HG03135 (cell line): ENCODE results near the gene GZMH.
"Not testable (repeated sequence)": the region's sequence is repeated elsewhere in the genome, so short reads cannot be mapped to it uniquely, and the experiment has no call there.

Experiments
- ATAC-seq: cut with Tn5 transposase; IDR thresholded peaks from one replicate; pipeline ENCODE4 v1.9.1; 2021; ENCODE audit warnings: mild to moderate bottlenecking, moderate library complexity; ENCODE audit not compliant: unreplicated experiment

GZMH gene

GRCh38 chr14:24595073-24595808 lies 14.2 kb downstream of the GZMH start:
- ATAC-seq, result no peak

- ATAC-seq, result not testable (repeated sequence)
These were observed 18.5 kb downstream of the GZMH start for GRCh38 chr14:24591004-24591403.

DNA sequence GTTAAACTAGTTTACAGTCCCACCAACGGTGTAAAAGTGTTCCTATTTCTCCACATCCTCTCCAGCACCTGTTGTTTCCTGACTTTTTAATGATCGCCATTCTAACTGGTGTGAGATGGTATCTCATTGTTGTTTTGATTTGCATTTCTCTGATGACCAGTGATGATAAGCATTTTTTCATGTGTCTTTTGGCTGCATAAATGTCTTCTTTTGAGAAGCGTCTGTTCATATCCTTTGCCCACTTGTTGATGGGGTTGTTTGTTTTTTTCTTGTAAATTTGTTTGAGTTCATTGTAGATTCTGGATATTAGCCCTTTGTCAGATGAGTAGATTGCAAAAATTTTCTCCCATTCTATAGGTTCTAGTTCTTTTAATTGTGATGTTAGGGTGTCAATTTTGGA lies 25.1 kb downstream of the GZMH start:
- not testable (repeated sequence) for ATAC-seq

DNA sequence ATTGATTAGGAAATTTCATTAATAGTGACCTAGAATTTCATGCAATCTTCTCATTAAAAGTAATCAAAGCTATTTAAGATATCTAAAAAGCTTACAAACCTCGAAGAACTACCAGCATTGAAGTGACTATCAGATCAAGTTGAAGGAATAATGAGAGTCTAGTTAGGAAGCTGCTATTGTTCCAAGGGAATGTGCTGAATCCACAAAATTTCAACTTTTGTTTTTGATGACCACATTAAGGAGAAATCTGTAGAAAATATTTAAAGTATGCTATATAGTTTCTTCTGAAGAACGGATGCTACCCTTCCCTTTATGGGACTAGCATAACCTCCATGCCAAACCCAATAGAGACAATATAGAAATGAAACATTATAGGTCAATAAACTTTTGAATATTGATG lies 30.9 kb downstream of the GZMH start:
- ATAC-seq, result no peak

- no peak for ATAC-seq
These were observed 32.7 kb downstream of the GZMH start for GRCh38 chr14:24576771-24577170.

- no peak for ATAC-seq
These were observed 33.3 kb downstream of the GZMH start, which contains the start of gene CTSG for GRCh38 chr14:24576182-24576581. TSS of gene CTSG (minus strand) at chr14:24576250. CDS start at chr14:24576223, 27 bp downstream.

- ATAC-seq, result no peak
These were observed 35.2 kb downstream of the GZMH start for GRCh38 chr14:24574206-24574774.

GRCh38 chr14:24566318-24566717 lies 43.2 kb downstream of the GZMH start:
- ATAC-seq, result no peak

- ATAC-seq, result no peak
These were observed 43.7 kb downstream of the GZMH start for GRCh38 chr14:24565766-24566165.

GRCh38 chr14:24563505-24563904 lies 46.0 kb downstream of the GZMH start:
- no peak for ATAC-seq

DNA sequence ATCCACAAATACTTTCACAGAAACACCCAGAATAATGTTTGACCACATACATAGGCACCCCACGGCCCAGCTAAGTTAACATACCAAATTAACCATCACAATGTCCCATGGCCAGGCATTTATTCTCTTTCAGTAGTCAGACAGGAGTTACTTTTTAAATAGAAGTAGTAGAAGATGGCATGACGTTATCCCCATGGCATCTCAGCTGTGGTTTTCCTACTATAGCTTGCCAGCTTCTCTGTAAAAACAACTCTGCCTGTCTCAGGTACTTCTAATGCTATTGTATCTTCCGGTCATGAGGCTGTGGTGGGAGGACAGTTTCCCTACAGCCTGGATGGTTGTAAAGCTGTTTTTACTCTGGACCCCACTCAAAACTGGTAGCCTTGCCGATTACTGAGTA lies 52.7 kb downstream of the GZMH start:
- no peak for ATAC-seq
